Stimulated activated CD4-positive, alpha-beta T cell treated with anti-CD3 and anti-CD28 coated beads, Interleukin-1b, Interleukin-23, amount 100 ng/mL, for 1 hour (primary cell): Measurements from ENCODE around the gene PTPN1.
"Not testable (repeated sequence)": the region's sequence is repeated elsewhere in the genome, so short reads cannot be mapped to it uniquely, and the experiment has no call there.

Experiments
- DNase-seq, 2 donors: peaks; one replicate each; pipeline ENCODE4 v3.0.0-alpha.2; 2020; ENCODE audit warnings: low read depth in 2 of 2

PTPN1 gene

GRCh38 chr20:50509923-50510705, at the start of gene PTPN1:
PTPN1 (plus strand) TSS chr20:50510383; CDS start chr20:50510528, 145 bp downstream.
- DNase-seq, result peak; percentile 97 to 98

- peak; percentile 55 to 75 for DNase-seq
Measured at GRCh38 chr20:50460608-50461267, 49.4 kb upstream of the PTPN1 start.

- no peak for DNase-seq
Measured at GRCh38 chr20:50462093-50462690, 48.0 kb upstream of the PTPN1 start.

- peak in 1 of 2 donors; percentile 19 for DNase-seq
Measured at GRCh38 chr20:50464026-50464724, 46.0 kb upstream of the PTPN1 start.

- no peak for DNase-seq
Measured at GRCh38 chr20:50464725-50465650, 45.2 kb upstream of the PTPN1 start.

- no peak for DNase-seq
Measured at GRCh38 chr20:50467174-50467573, 43.0 kb upstream of the PTPN1 start.

GRCh38 chr20:50467718-50468356, 42.3 kb upstream of the PTPN1 start:
- DNase-seq, result no peak

GRCh38 chr20:50468378-50468798, 41.8 kb upstream of the PTPN1 start:
- no peak for DNase-seq

GRCh38 chr20:50469176-50469723, 40.9 kb upstream of the PTPN1 start:
- no peak for DNase-seq

- no peak for DNase-seq
Measured at GRCh38 chr20:50469796-50470195, 40.4 kb upstream of the PTPN1 start.

GRCh38 chr20:50470264-50470858, 39.8 kb upstream of the PTPN1 start:
- no peak for DNase-seq

- no peak for DNase-seq
Measured at GRCh38 chr20:50471231-50471630, 39.0 kb upstream of the PTPN1 start.

- DNase-seq, result no peak
Measured at GRCh38 chr20:50472693-50473664, 37.2 kb upstream of the PTPN1 start.

- DNase-seq, result not testable (repeated sequence)
Measured at GRCh38 chr20:50474356-50474755, 35.8 kb upstream of the PTPN1 start.

- DNase-seq, result no peak
Measured at GRCh38 chr20:50475681-50476292, 34.4 kb upstream of the PTPN1 start.

GRCh38 chr20:50477239-50477872, 32.8 kb upstream of the PTPN1 start:
- no peak for DNase-seq

- DNase-seq, result peak; percentile 38 to 49
Measured at GRCh38 chr20:50478162-50478990, 31.8 kb upstream of the PTPN1 start.
